LNCAP (cell line): ENCODE results near the gene ACTN2.

Experiments
- TF ChIP-seq, protein P1 (sequence below): fragments of 450-650 bp; IDR thresholded peaks from 2 replicates; pipeline ENCODE4 v1.5.1; 2017; ENCODE audit warnings: mild to moderate bottlenecking

ACTN2 gene

DNA sequence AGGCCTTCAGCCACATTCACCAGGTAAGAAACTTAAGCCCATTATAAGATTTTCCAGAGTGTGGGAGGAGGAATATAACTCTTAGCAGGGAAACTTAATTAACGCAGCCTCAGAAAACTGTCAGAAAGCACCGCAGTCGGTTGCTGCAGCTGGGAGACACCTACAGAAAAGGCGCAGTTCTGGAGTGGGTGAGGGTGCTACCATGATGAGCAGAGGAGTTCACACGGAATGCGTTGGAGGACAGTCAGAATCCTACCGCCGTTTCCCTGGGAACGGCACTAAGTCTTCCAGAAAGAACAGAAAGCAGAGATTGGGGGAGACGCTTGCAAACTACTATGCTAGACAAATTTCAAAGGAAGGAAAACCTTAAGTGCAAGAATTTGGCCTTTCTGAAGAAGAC, 6.4 kb downstream of the ACTN2 start:
- TF ChIP-seq, protein P1, sequence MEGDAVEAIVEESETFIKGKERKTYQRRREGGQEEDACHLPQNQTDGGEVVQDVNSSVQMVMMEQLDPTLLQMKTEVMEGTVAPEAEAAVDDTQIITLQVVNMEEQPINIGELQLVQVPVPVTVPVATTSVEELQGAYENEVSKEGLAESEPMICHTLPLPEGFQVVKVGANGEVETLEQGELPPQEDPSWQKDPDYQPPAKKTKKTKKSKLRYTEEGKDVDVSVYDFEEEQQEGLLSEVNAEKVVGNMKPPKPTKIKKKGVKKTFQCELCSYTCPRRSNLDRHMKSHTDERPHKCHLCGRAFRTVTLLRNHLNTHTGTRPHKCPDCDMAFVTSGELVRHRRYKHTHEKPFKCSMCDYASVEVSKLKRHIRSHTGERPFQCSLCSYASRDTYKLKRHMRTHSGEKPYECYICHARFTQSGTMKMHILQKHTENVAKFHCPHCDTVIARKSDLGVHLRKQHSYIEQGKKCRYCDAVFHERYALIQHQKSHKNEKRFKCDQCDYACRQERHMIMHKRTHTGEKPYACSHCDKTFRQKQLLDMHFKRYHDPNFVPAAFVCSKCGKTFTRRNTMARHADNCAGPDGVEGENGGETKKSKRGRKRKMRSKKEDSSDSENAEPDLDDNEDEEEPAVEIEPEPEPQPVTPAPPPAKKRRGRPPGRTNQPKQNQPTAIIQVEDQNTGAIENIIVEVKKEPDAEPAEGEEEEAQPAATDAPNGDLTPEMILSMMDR, result no peak

DNA sequence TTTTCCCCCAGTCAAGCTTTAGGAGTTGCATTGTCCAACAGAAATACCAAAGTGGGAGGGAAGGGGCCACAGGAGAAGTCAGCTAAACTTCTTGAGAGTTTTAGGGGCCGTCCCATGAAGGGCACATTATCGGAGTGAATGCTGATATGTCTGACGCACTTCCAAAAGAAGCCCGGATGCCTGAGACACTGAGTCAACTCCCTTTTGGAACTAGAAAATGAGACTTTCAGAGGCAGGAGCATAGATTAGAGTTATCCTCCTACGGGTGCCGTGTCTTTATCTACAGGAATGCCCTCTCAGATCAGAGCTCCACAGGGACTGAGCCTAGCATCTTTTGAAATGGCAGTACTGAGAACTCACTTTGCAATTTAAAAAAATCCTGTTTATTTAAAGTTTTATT, 13.1 kb downstream of the ACTN2 start:
- TF ChIP-seq, protein P1, result no peak

- TF ChIP-seq, protein P1, result no peak
Measured at GRCh38 chr1:236700903-236701302, 14.6 kb downstream of the ACTN2 start.

DNA sequence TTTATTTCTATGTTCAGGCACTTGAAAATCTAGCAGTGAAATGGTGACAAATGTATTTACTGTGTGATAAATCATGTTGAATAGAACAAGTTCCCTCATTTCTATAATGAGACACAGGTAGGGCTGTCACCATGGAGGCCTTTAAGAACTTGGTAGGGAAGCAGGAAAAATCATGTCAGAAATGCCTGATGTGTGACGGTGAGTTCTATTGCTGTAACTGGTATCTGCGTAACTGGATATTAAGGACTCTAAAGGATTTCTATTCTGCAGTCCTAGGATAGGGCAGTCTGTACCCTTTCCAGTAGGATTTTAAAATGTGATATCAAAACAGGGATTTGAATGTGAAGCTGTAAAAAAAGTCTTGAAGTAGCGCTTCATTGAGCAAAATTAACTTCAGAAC, 15.5 kb downstream of the ACTN2 start:
- TF ChIP-seq, protein P1, result no peak

- TF ChIP-seq, protein P1, result no peak
Measured at GRCh38 chr1:236702791-236703394, 16.6 kb downstream of the ACTN2 start.

DNA sequence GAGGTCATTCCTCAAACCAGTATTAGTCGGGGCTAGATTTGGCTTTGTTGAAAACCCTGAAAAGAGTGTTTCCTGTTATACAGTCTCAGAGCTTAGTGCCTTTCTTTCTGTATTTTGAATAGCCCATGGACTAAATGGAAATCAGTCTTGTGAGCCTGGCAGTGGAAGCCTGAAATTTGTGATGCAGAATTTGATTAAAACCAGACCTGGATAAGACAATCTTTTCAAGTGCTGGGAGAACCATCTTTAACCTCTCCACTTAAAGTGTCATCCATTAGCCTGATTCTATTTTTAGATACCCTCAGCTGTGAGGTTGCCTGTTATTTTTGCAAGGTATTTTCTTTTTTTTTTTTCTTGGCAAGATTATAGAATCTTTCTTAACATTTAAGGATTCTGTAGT, 19.5 kb downstream of the ACTN2 start:
- TF ChIP-seq, protein P1, result no peak

- TF ChIP-seq, protein P1, result no peak
Measured at GRCh38 chr1:236706183-236706582, 19.9 kb downstream of the ACTN2 start.

DNA sequence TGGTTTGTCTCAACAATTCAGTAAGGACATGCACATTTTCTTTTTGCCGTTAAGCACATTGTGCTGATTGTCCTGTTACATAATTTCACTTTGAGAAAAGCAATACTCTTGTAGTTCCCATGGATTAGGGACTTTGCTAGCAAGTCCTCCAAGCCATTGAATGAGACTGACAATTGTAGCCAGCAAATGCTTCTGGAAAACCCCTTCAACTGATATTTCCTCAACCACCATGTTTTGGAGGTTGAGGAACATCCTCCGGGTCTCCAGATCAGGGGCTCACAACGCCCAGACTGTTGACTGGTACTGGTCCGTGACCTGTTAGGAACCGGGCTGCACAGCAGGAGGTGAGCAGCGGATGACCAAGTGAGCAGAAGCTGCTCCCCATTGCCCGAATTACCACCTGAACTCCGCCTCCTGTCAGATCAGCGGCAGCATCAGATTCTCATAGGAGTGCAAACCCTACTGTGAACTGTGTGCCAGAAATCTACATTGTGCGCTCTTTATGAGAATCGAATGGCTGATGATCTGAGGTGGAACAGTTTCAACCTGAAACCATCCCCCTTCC, 24.1 kb downstream of the ACTN2 start:
- TF ChIP-seq, protein P1, result no peak
